Cortex of kidney (tissue), 1 donor: Measurements from ENCODE around the gene PAK1.
"Not testable (repeated sequence)": the region's sequence is repeated elsewhere in the genome, so short reads cannot be mapped to it uniquely, and the experiment has no call there.

Source experiments
- DNase-seq: peaks from one replicate; lab custom pipeline; 2025; lab: John Stamatoyannopoulos, UW

PAK1 gene

GRCh38 chr11:77303328-77303727 lies 170.6 kb downstream of the PAK1 start:
- no peak for DNase-seq

DNA sequence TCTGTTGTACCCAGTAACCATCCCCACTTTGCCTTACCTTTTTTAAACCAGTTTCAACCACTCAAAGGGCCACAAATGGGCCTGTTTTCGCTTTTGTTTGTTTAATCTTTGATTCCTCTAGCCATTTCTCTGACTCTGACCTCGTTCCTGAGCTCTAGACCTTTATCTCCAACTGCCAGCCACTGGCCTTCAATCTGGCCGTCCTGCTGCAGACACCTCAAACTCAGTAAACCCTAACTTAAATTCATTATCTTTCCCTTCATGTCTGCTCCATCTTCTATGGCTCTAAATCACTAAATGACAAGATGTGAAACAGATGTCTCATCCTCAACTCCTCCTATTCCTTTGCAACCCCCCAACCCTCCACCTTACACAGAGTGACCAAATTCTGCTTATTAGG lies 171.1 kb downstream of the PAK1 start:
- DNase-seq, result no peak

DNA sequence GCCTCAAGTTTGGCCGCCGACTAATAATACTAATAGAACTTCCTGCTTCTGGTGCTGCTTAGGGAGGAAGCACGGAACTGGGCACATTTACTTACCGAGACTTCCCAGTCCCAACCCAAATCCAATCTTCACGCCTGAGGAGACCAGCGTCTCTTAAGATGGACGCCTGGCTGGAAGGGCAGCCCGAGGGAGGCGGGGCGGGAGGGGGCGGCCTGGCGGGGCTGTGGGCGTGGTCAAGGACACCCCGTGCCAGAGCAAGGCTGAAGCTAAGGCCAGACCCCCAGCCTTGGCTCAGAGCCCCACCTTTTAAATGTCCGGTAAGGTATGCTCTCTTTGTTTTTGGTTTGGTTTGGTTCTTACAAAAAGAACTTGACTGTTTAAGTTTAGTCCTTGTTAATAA lies 172.4 kb downstream of the PAK1 start, which contains the start of gene GDPD4:
Gene GDPD4, minus strand, starts transcription at position 177 of the 400 bp plus-strand sequence. CDS start 16,549 bp downstream, outside the sequence.
- no peak for DNase-seq

DNA sequence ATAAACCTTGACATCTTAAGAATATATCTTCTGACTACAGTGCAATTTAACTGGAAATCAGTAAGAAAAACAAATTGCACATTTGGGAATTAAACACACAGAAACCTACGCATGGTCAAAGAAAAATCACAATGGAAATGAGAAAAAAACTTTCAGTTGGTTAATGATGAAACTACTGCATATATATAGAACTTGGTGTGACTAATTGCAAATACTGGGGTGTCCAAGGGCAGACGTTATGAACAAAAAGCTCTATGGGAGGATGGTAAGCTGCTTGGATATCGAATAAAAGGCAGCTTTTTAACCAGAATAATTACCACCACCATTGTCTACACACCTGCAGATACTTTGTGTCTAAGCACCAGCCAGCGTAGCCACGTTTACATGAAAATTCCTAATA lies 173.2 kb downstream of the PAK1 start:
- no peak for DNase-seq

- DNase-seq, result not testable (repeated sequence)
Observed at GRCh38 chr11:77300028-77300427, 173.9 kb downstream of the PAK1 start.

GRCh38 chr11:77299528-77299993 lies 174.3 kb downstream of the PAK1 start:
- no peak for DNase-seq

DNA sequence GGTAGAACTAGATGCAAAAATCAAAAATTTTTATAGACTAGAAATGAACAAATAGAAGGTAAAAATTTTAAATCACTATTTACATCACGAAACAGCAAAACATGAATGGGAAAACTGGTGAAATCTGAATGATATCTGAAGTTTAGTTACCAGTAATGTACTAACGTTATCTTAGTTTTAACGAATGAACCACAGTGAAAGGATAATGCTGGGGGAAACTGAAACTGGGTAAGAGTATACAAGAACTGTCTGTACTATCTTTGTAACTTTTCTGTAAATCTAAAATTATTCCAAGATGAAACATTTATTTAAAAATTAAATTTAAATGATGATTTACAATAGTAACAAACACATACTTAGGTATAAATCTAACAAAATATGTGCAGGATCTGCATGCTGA lies 179.9 kb downstream of the PAK1 start:
- DNase-seq, result no peak

GRCh38 chr11:77289737-77290136 lies 184.2 kb downstream of the PAK1 start:
- DNase-seq, result no peak

DNA sequence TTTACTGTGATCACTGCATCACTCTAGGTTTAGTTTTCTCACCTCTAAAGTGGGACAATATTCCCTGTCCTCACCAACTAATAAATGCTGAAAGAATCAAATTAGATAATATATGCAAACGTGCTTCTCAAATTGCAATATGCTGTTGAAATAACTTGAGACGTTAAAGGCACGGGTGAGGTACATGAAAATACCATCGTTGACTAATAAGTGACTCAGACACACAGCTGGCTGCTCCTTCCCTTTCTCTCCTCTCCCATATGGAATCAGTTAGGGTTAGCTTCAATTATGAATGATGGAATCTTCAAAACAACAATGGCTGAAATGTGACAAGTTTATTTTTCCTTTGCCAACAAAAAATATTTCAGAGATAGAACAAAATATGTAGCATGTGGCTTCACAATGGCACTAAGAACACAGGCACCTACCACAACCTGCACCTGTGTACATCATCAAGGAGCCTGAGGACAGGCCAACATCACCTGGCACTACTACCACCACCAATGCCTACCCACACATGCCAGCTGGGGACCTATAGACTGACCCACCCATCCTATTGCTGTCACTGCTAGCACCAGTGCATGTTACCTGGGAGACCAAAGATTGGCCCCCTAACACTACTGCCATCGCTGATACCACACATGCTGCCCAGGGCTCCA lies 186.2 kb downstream of the PAK1 start:
- DNase-seq, result no peak

DNA sequence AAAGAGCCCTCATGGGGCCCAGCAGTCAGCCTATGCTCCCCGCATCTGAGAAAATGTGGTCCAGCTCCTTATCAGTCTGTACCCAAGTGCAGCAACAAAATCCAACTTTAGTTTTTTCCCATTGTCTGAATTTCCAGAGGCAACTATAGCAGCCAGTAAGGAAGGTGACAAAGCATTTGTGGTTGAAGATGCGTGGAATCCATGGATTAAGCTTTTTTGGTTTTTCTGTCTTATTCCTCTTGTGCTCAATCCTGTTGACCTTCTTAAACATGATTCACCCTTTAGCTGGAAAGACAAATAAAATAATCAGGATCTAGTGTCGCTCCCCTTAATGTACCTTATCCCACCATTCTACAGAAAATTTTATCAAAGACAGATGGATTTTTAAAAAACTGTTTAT lies 186.8 kb downstream of the PAK1 start:
- no peak for DNase-seq

DNA sequence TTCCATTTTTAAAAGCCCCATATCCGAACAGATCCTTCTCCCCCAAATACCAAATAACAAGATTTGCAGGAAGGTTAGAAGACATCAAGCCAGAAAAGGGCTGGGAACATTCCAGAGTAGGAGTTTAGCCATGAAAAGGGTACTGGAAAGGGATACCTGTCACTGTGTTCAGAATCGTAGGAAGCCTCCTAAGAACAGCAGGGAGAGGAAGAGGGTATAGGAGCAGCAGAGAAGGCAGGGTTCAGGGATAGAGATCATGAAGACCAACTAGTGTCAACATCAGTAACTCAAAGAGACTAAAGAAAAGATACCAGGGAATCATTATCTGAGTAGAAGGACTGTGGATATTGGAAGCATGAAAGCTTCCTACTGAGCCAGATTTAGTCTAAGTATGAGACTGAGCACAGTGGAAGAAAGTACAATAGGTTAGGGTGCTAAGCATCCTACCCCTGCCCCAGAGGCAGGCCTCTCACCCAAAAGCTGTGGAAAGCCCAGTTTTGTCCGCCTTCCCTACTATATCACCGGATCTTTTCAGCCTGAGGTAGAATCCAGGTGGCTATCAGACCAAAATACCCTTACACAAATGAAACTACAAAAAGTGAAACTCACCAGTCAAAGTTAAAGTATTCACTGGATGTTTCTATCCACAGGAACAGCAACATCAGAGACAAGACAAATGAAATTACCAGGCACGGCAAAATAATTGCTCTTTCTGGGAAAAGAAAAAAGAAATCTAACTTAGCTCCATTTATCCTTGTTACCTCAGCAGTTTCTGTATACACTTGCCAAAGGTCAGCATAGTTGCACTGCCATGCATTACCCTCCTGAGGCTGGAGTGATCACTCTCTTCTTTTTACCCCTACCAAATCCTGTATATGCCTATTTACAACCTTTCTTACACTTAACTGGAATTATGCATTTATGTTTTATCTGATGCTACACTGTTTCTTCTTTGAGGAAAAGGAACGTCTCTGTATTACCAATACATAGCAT lies 189.1 kb downstream of the PAK1 start:
- DNase-seq, result no peak

- DNase-seq, result no peak
Observed at GRCh38 chr11:77283101-77283500, 190.8 kb downstream of the PAK1 start.

- no peak for DNase-seq
Observed at GRCh38 chr11:77278595-77279506, 195.0 kb downstream of the PAK1 start.

DNA sequence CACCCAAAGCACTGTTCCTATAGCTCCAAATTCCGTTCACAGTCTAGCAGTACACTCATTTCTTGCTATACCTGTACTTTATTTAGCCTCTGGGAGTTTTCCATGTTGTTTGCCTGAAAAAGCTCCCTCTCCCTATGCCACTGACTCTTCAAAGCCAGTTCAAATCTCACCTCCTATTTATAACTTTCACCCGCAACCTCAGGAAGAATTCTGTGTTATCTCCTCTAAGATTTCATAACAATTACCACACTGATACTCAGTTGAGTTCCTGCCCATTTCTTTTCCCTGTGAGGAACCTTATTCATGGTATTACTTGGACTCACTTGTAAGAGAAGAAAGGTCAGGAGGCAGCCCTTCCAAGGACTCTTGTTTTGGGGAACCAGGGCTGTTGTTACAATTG lies 197.6 kb downstream of the PAK1 start:
- no peak for DNase-seq
